Ishikawa (cell line): ENCODE measurements around the gene DCAF11.

Source experiments
- CEBPB ChIP-seq: IDR thresholded peaks from 2 replicates; pipeline ENCODE4 v1.6.1; 2012
- CREB1 ChIP-seq: IDR thresholded peaks from 2 replicates; pipeline ENCODE4 v1.6.1; 2012; ENCODE audit warnings: low read depth
- EGR1 ChIP-seq: IDR thresholded peaks from 2 replicates; pipeline ENCODE4 v1.6.1; 2012
- EP300 ChIP-seq: IDR thresholded peaks from 2 replicates; pipeline ENCODE4 v1.6.1; 2012; ENCODE audit warnings: borderline replicate concordance
- FOXM1 ChIP-seq: IDR thresholded peaks from 2 replicates; pipeline ENCODE4 v1.6.1; 2012; ENCODE audit warnings: low read depth, borderline replicate concordance
- NFIC ChIP-seq: IDR thresholded peaks from 2 replicates; pipeline ENCODE4 v1.6.1; 2012
- RAD21 ChIP-seq: IDR thresholded peaks from 2 replicates; pipeline ENCODE4 v1.6.1; 2012; ENCODE audit warnings: low read depth
- TAF1 ChIP-seq: IDR thresholded peaks from 2 replicates; pipeline ENCODE4 v1.6.1; 2012; ENCODE audit warnings: low read depth, mild to moderate bottlenecking
- TCF12 ChIP-seq: IDR thresholded peaks from 2 replicates; pipeline ENCODE4 v1.6.1; 2012; ENCODE audit warnings: low read depth
- TEAD4 ChIP-seq: IDR thresholded peaks from 2 replicates; pipeline ENCODE4 v1.6.1; 2012
- YY1 ChIP-seq: IDR thresholded peaks from 2 replicates; pipeline ENCODE4 v1.6.1; 2012; ENCODE audit warnings: low read depth
- ZBTB7A ChIP-seq: IDR thresholded peaks from 2 replicates; pipeline ENCODE4 v1.6.1; 2012; ENCODE audit warnings: low read depth
- TF ChIP-seq, protein P1 (sequence below): IDR thresholded peaks from 2 replicates; pipeline ENCODE4 v1.6.1; 2012
- TF ChIP-seq, protein P2 (sequence below): IDR thresholded peaks from 2 replicates; pipeline ENCODE4 v1.6.1; 2012; ENCODE audit warnings: low read depth, mild to moderate bottlenecking
- TF ChIP-seq, protein P3 (sequence below): IDR thresholded peaks from 2 replicates; pipeline ENCODE4 v1.6.1; 2012

The DCAF11 gene

DNA sequence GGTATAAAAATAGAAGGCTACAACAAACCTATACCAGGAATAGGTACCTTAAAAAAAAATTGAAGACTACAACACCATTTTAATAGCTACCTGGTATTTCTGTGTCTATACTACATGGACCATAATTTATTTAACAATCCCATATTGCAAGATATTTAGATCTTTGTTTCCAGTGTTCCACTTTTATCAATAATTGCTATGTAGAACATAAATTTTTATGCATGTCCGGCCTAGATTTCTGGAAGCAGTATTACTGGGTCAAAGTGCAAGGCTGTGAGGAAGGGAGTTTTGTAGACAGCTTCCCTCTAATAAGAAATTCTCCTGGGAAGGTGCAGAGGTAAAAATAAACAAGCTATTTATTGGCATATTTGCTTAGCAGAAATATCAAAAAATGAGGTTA is 4.1 kb upstream of the DCAF11 start:
- no peak for TF ChIP-seq RAD21
- no peak for TF ChIP-seq CREB1
- TF ChIP-seq, protein P1, sequence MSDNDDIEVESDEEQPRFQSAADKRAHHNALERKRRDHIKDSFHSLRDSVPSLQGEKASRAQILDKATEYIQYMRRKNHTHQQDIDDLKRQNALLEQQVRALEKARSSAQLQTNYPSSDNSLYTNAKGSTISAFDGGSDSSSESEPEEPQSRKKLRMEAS, result no peak
- no peak for TF ChIP-seq EGR1
- TF ChIP-seq, protein P2, sequence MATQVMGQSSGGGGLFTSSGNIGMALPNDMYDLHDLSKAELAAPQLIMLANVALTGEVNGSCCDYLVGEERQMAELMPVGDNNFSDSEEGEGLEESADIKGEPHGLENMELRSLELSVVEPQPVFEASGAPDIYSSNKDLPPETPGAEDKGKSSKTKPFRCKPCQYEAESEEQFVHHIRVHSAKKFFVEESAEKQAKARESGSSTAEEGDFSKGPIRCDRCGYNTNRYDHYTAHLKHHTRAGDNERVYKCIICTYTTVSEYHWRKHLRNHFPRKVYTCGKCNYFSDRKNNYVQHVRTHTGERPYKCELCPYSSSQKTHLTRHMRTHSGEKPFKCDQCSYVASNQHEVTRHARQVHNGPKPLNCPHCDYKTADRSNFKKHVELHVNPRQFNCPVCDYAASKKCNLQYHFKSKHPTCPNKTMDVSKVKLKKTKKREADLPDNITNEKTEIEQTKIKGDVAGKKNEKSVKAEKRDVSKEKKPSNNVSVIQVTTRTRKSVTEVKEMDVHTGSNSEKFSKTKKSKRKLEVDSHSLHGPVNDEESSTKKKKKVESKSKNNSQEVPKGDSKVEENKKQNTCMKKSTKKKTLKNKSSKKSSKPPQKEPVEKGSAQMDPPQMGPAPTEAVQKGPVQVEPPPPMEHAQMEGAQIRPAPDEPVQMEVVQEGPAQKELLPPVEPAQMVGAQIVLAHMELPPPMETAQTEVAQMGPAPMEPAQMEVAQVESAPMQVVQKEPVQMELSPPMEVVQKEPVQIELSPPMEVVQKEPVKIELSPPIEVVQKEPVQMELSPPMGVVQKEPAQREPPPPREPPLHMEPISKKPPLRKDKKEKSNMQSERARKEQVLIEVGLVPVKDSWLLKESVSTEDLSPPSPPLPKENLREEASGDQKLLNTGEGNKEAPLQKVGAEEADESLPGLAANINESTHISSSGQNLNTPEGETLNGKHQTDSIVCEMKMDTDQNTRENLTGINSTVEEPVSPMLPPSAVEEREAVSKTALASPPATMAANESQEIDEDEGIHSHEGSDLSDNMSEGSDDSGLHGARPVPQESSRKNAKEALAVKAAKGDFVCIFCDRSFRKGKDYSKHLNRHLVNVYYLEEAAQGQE, result no peak
- no peak for TF ChIP-seq TEAD4
- TF ChIP-seq, protein P3, sequence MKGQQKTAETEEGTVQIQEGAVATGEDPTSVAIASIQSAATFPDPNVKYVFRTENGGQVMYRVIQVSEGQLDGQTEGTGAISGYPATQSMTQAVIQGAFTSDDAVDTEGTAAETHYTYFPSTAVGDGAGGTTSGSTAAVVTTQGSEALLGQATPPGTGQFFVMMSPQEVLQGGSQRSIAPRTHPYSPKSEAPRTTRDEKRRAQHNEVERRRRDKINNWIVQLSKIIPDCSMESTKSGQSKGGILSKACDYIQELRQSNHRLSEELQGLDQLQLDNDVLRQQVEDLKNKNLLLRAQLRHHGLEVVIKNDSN, result no peak

DNA sequence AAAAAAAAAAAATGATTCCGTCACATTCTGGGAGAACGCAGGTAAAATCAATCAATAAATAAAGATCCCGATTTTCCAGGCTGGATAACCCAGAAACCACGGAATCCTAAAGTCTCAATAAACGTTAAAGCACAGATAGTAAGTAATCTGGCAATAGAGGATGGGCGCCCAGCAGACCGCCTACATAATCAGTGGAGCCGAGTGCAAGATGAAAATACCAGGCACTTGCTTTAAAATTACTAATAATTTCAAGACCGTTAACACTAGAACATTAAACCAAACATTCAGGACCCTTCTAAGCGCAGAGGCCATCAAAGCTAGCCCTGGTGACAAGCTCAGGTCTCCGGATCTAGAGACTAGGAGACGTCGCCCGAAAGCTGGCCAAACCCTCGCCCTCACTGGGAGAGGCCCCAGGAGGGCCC is 1.2 kb upstream of the DCAF11 start:
- TF ChIP-seq, protein P1, result no peak
- TF ChIP-seq EGR1 (no peak), NFIC (no peak), TAF1 (no peak), RAD21 (no peak), YY1 (no peak), CEBPB (no peak), TEAD4 (no peak), CREB1 (no peak), FOXM1 (no peak), ZBTB7A (no peak)
- TF ChIP-seq, protein P3, result no peak
- TF ChIP-seq, protein P2, result no peak

DNA sequence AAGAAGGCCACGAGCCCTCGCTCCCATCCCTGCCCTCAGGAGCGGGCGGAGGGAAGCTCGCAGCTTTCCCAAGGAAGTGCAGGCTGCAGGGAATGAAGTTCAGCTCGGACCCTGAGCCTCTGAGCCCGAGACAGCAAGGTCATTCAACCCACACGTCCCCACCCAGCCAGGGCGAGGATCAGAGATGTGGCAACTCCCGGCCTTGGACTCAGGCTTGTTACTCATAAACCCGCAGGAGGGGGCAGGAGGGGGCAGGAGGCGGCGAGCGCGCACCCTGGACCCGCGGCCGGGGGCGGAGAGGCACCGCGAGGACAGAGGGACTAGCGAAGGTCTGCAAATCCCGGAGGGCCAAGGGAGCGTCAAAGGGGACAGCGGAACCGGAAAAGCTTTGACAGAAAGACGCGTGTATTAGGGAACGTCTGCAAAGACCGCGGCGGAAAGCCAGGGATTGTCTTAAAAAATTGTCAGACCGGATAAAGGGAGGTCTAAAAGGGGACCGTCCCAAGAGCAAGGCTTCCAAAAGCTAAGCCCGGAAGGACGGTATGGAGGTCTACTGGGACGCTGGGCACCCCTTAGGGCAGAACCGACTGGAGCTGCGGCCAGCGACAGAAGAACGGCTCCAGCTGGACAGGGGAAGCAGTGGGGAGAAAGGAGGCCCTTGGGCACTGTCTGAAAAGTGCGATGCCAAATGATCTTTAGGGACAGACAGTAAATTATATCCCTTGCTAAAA is 611 bp upstream of the DCAF11 start:
- TF ChIP-seq FOXM1, result 0 out of 2 replicates have a peak, but pooled peaks have one; percentile 34
- TF ChIP-seq, protein P1, result peak; percentile 77
- TF ChIP-seq CEBPB, result peak; percentile 49; the same call in 1 of the 2 replicates
- peak; percentile 73 for TF ChIP-seq TAF1
- TF ChIP-seq EGR1, result peak; percentile 62
- TF ChIP-seq RAD21, result no peak
- no peak for TF ChIP-seq TCF12
- TF ChIP-seq CREB1, result no peak
- peak; percentile 14; the same call in 1 of the 2 replicates for TF ChIP-seq YY1

DNA sequence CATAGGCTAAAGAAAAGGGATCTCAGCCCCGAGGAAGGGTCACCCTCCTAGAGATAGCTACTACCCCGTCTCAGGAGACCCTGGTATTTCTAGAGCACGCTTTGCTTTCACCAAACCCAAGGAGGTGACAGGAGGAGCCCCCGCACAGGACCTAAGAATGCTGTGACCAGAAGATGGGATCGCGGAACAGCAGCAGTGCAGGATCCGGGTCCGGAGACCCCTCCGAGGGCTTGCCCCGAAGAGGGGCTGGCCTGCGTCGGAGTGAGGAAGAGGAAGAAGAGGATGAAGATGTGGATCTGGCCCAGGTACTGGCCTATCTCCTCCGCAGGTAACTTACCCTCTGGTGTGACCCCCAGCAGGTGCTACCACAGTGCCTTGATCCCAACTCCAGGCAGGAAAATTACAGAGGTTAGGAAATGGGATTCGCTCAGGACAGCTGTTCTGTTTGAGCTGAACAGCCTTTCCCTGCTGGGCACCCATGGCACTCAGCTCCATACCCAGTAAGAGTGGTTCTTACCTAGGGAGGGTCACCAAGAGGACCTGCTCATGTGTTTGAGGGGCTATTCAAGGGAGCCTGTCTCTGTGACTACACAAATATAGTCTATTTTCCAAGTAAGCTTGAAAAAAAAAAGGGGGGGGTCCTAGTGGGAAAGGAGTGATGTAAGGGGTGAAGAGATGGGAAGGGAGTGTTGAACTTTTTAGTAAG is 998 bp downstream of the DCAF11 start:
- TF ChIP-seq TEAD4 (0 out of 2 replicates have a peak, but pooled peaks have one; percentile 15), CEBPB (no peak), NFIC (no peak)

DNA sequence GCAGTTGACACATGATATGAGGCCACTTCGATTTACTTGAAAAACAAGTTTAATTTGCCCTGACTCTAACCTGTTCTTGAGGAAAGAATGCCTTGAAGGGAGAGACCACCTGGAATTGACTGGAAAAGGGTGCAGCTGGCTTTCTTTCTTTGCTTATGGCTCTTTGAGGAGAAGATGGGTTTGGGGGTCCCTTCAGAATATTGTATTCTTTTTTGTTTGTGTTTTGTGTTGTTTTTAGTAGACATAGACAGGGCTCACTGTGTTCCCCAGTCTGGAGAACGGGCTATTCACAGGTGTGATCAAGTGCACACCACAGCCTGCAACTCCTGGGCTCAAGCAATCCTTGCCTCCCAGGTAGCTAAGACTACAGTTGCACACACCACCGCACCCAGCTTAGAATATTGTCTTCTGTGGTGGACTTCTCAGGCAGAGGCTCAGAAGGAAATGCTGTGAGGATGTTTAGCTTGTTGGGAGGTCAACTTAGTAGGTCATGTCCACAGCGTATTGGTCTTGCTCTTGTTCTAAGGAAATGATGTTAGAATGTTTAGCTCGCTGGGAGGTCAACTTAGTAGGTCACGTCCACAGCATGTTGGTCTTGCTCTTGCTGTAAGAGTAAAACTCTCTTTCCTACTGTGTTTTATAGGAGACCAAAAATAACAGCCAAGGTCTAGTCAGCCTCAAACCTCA is 1.7 kb downstream of the DCAF11 start:
- TF ChIP-seq ZBTB7A, result no peak
- TF ChIP-seq RAD21, result no peak

DNA sequence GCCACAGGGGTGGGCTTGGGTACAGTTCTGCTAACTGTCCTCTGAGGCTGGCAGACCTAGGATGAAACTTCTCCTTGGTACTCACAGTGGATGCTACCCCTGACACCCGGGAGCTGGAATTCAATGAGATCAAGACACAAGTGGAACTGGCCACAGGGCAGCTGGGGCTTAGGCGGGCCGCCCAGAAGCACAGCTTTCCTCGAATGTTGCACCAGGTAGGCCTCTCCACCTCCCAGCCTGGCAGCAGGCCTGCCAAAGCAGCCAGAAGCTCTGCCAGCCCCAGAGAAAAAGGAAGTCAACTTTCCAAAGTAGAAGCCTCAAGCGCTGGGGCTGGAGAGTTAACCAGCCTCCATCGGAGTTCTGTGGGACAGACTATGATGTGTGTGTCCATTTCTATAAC is 2.6 kb downstream of the DCAF11 start:
- TF ChIP-seq FOXM1 (no peak), EP300 (no peak)
